ENCODE data around the gene EVL.

DNA sequence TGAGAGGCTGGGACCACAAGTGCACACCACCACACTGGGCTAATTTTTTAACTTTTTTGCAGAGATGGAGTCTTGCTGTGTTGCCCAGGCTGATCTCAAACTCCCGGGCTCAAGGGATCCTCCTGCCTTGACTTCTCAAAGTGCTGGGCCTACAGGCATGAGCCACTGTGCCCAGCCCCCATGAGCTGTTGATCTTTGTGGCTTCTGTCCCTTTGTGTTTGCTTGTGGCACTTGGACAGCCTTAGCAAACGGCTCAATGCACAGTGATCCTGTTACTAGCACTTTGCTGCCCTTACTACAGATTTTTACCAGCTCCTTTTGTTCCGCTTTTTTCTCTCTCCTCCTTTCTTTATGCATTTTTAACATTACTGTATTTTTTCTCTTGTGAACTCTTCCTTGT lies 25.3 kb upstream of the EVL start:
- no peak for TF ChIP-seq GATA3 (IDR thresholded peaks at IDR 0.05; ENCODE audit: low read depth, low read length)
- TF ChIP-seq GATA2 (IDR thresholded peaks at IDR 0.05; ENCODE audit: low read depth, low read length) = no peak
